GM10266 (cell line): ENCODE results near the gene PDGFRB.

ENCODE experiments used
- DNase-seq: peaks from one replicate; pipeline ENCODE4 v3.0.0; 2012; ENCODE audit errors: extremely low spot score
- TF ChIP-seq, protein P1 (sequence below): IDR thresholded peaks from 2 replicates; pipeline ENCODE4 v1.5.1; 2012; ENCODE audit warnings: mild to moderate bottlenecking, low read depth; ENCODE audit not compliant: control insufficient read depth, insufficient read depth; ENCODE audit errors: missing control alignments

Gene PDGFRB

GRCh38 chr5:150155258-150156026 is at the start of gene PDGFRB:
TSS of gene PDGFRB (minus strand) at chr5:150155845. CDS start at chr5:150137047, 18,798 bp downstream.
- peak; percentile 77 for DNase-seq
- TF ChIP-seq, protein P1, sequence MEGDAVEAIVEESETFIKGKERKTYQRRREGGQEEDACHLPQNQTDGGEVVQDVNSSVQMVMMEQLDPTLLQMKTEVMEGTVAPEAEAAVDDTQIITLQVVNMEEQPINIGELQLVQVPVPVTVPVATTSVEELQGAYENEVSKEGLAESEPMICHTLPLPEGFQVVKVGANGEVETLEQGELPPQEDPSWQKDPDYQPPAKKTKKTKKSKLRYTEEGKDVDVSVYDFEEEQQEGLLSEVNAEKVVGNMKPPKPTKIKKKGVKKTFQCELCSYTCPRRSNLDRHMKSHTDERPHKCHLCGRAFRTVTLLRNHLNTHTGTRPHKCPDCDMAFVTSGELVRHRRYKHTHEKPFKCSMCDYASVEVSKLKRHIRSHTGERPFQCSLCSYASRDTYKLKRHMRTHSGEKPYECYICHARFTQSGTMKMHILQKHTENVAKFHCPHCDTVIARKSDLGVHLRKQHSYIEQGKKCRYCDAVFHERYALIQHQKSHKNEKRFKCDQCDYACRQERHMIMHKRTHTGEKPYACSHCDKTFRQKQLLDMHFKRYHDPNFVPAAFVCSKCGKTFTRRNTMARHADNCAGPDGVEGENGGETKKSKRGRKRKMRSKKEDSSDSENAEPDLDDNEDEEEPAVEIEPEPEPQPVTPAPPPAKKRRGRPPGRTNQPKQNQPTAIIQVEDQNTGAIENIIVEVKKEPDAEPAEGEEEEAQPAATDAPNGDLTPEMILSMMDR, result no peak

DNA sequence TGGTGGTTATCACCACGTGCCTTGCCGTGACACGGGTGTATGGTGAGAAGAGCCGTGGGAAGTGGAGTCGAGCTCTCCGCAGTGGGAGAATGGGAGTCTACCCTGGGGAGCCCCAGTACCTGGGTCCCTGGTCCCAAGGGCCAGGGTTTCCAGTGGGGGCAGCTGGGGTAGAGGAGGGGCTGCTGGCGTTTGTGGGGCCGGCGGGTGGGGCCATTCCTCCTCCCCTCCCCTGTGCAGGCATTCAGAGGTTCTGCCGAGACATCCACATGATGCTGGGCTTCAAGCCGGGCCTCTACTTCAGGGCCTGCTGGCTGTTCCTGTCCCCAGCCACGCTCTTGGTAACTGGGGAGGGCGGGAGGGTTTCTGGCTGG is 48.9 kb upstream of the PDGFRB start:
- TF ChIP-seq, protein P1, result no peak
- no peak for DNase-seq

GRCh38 chr5:150203832-150204589 is 48.4 kb upstream of the PDGFRB start:
- no peak for DNase-seq
- TF ChIP-seq, protein P1, result no peak

- TF ChIP-seq, protein P1, result no peak
- no peak for DNase-seq
Observed at GRCh38 chr5:150202501-150202900, 46.9 kb upstream of the PDGFRB start.

GRCh38 chr5:150197476-150197875 is 41.8 kb upstream of the PDGFRB start:
- DNase-seq, result no peak
- TF ChIP-seq, protein P1, result no peak

GRCh38 chr5:150196986-150197385 is 41.3 kb upstream of the PDGFRB start:
- DNase-seq, result no peak
- TF ChIP-seq, protein P1, result no peak

DNA sequence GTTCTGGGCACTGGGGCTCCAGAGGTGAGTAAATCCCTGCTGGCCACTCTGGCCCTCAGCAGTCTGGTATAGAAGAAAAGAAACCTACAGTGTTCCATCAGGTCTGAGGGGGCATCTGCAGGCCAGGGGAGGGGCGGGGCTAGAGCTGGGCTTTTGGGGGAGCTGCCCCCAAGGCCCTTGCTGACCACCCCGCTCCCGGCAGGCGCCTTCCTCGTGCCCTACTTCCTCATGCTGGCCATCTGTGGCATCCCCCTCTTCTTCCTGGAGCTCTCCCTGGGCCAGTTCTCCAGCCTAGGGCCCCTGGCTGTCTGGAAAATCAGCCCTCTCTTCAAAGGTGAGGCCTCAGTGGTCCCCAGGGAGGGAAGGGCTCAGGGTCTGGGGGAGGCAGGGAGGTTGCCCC is 40.9 kb upstream of the PDGFRB start:
- DNase-seq, result no peak
- TF ChIP-seq, protein P1, result no peak
